HepG2 (cell line): ENCODE results near the gene USP5. TPM values are rescaled to one million over a fixed set of nuclear protein-coding genes. Genes with fewer than 3 reads are reported as not detected.

Experiments
- ATAC-seq: fragments of 200-7000 bp; cut with Tn5 transposase; 3 replicates; pipeline ENCODE4 v1.9.1; 2020; ENCODE audit warnings: mild to moderate bottlenecking, moderate library complexity
- BruUV-seq: library from RNA; stranded (reverse); fragments of 400-500 nt; replicated peaks from 2 replicates; lab custom pipeline; 2021; lab: Mats Ljungman, UMichigan
- CTCF ChIA-PET: fragments of 300-600 bp; formaldehyde crosslinking; extraction: SDS; loops from one replicate; lab custom pipeline; 2021; ENCODE audit warnings: low total read pairs, inconsistent platforms, low intra/inter-chr PET ratio; lab: Yijun Ruan, JAX
- POLR2A ChIA-PET: fragments of 350-600 bp; sonication (Branson Sonifier 250); formaldehyde crosslinking; loops from one replicate; lab custom pipeline; 2020; ENCODE audit warnings: antibody characterized with exemption, inconsistent platforms; lab: Yijun Ruan, JAX
- DNase-seq: peaks from one replicate; pipeline ENCODE4 v3.0.0-alpha.2; 2015; ENCODE audit warnings: low spot score
- FAIRE-seq: peaks from 3 replicates; lab custom pipeline; 2011; peaks lifted over from hg19 to GRCh38; lab: Jason Lieb, UNC
- H2AFZ ChIP-seq: one replicate; pipeline ENCODE4 v1.6.1; 2011; ENCODE audit warnings: low read length, inconsistent platforms
- H3K27ac ChIP-seq: fragments of 300-600 bp; 3 replicates; pipeline ENCODE4 v1.8.0; 2011; ENCODE audit warnings: mixed run types, mild to moderate bottlenecking, mixed read lengths, low read length, inconsistent platforms; ENCODE audit not compliant: insufficient read depth; ENCODE audit errors: extremely low read length
- H3K27me3 ChIP-seq, 2 experiments: fragments of 200-600 bp in 1 of 2; 2 replicates in 1 of 2; 3 replicates in 1 of 2; pipeline versions ENCODE4 v1.6.0 to v1.8.0; 2011; ENCODE audit warnings: low read length in 2 of 2, mild to moderate bottlenecking in 2 of 2, moderate library complexity in 2 of 2, inconsistent platforms in 1 of 2; ENCODE audit not compliant: insufficient read depth in 2 of 2, control insufficient read depth in 1 of 2
- H3K36me3 ChIP-seq, 2 experiments: fragments of 200-600 bp in 1 of 2; replicated peaks in 1 of 2; 2 replicates in 1 of 2; 3 replicates in 1 of 2; pipeline versions ENCODE4 v1.5.1 to v1.8.0; 2011; ENCODE audit warnings: low read length in 2 of 2, inconsistent platforms in 1 of 2; ENCODE audit not compliant: insufficient read depth in 2 of 2, control insufficient read depth in 1 of 2
- H3K4me1 ChIP-seq: 2 replicates; pipeline ENCODE4 v1.5.1; 2012; ENCODE audit warnings: low read length, inconsistent platforms; ENCODE audit not compliant: insufficient read depth
- H3K4me2 ChIP-seq: 2 replicates; pipeline ENCODE4 v1.6.0; 2011; ENCODE audit warnings: low read depth, low read length, inconsistent platforms
- H3K4me3 ChIP-seq, 3 experiments: fragments of 200-600 bp in 1 of 3; sonication (generic), shearing (Covaris generic) in 1 of 3; replicated peaks in 1 of 3; 2 replicates each; pipeline ENCODE4 v1.5.1; 2011 to 2016; ENCODE audit warnings: low read length in 3 of 3, inconsistent platforms in 2 of 3, low read depth in 2 of 3, mild to moderate bottlenecking in 2 of 3, control low read depth in 1 of 3, mixed read lengths in 1 of 3; ENCODE audit not compliant: insufficient read depth in 1 of 3
- H3K79me2 ChIP-seq: one replicate; pipeline ENCODE4 v1.6.1; 2011; ENCODE audit warnings: low read length, inconsistent platforms; ENCODE audit not compliant: insufficient read depth
- H3K9ac ChIP-seq: 2 replicates; pipeline ENCODE4 v1.6.0; 2011; ENCODE audit warnings: mild to moderate bottlenecking, low read depth, low read length, inconsistent platforms; ENCODE audit not compliant: insufficient read depth
- H3K9me3 ChIP-seq: 2 replicates; pipeline ENCODE4 v1.5.1; 2012; ENCODE audit warnings: mild to moderate bottlenecking, low read length
- H4K20me1 ChIP-seq: 2 replicates; pipeline ENCODE4 v1.6.0; 2011; ENCODE audit warnings: inconsistent platforms, mild to moderate bottlenecking, low read length, moderate library complexity; ENCODE audit not compliant: insufficient read depth
- AGO2 ChIP-seq: fragments of 200-400 bp; formaldehyde crosslinking; optimal IDR thresholded peaks from 2 replicates; pipeline ENCODE3; 2017; ENCODE audit warnings: mild to moderate bottlenecking, low read depth, low read length, moderate library complexity
- EZH2 ChIP-seq: conservative IDR thresholded peaks from 2 replicates; pipeline ENCODE4 v1.6.1; 2012; ENCODE audit warnings: mild to moderate bottlenecking, low read depth, low read length, moderate library complexity
- GLI4 ChIP-seq: sonication (generic); formaldehyde crosslinking; IDR thresholded peaks from 2 replicates; pipeline ENCODE4 v1.5.1; 2020; ENCODE audit warnings: missing genetic modification reagents, mild to moderate bottlenecking, moderate library complexity, borderline replicate concordance
- HES4 ChIP-seq: sonication (generic); formaldehyde crosslinking; IDR thresholded peaks from 2 replicates; pipeline ENCODE4 v1.9.0; 2021; ENCODE audit warnings: mild to moderate bottlenecking, missing genetic modification reagents, borderline replicate concordance
- HNRNPH1 ChIP-seq: fragments of 200-400 bp; formaldehyde crosslinking; optimal IDR thresholded peaks from 2 replicates; pipeline ENCODE3; 2017; ENCODE audit warnings: mild to moderate bottlenecking, low read depth, low read length
- HNRNPK ChIP-seq: fragments of 200-400 bp; formaldehyde crosslinking; IDR thresholded peaks from 2 replicates; pipeline ENCODE4 v1.6.1; 2018; ENCODE audit warnings: low read length, low read depth, moderate library complexity, mild to moderate bottlenecking; ENCODE audit not compliant: poor library complexity, severe bottlenecking
- POLR2A ChIP-seq, 2 experiments: IDR thresholded peaks; 2 replicates each; pipeline ENCODE4 v1.6.1; 2011; ENCODE audit warnings: low read depth in 2 of 2, low read length in 2 of 2, mild to moderate bottlenecking in 1 of 2, moderate library complexity in 1 of 2; ENCODE audit not compliant: insufficient read depth in 1 of 2
- POLR2AphosphoS2 ChIP-seq: IDR thresholded peaks from 2 replicates; pipeline ENCODE4 v1.6.1; 2011; ENCODE audit warnings: low read depth, low read length, improper control_type of control experiment
- REST ChIP-seq, 2 experiments: IDR thresholded peaks; 2 replicates each; pipeline ENCODE4 v1.6.1; 2011 to 2012; ENCODE audit warnings: low read length in 2 of 2, borderline replicate concordance in 1 of 2, low read depth in 1 of 2, mild to moderate bottlenecking in 1 of 2, moderate library complexity in 1 of 2
- ZBTB44 ChIP-seq: sonication (generic); formaldehyde crosslinking; IDR thresholded peaks from 2 replicates; pipeline ENCODE4 v1.4.0; 2020; ENCODE audit warnings: missing genetic modification reagents
- ZNF746 ChIP-seq: sonication (generic); formaldehyde crosslinking; IDR thresholded peaks from 2 replicates; pipeline ENCODE4 v1.8.0; 2022; ENCODE audit warnings: mild to moderate bottlenecking, missing genetic modification reagents
- WGBS: methylation state at CpG from one replicate; pipeline ENCODE4 v1.1.6; 2017; ENCODE audit warnings: low lambda C conversion rate; 5-methylcytosine and 5-hydroxymethylcytosine counted together
- in situ Hi-C: cut with HindIII; loops from 2 replicates; pipeline ENCODE4 v1.10.0; 2017; ENCODE audit warnings: low pct_unique_long_range_greater_than_20kb; ENCODE audit not compliant: extremely low pct_ligation_motif_present
- intact Hi-C: fragments of 100-400 bp; cut with micrococcal nuclease; formaldehyde crosslinking; loops from one replicate; pipeline ENCODE4 v1.10.0; 2022; ENCODE audit not compliant: unreplicated experiment
- polyA plus RNA-seq, 8 experiments: library from polyadenylated mRNA; depleted of rRNA in 3 of 8; stranded (reverse) in 7 of 8; unstranded in 1 of 8; fragments of >200 nt; fragmentation: Illumina TruSeq in 4 of 8; extraction: Trizol in 4 of 8; gene quantifications; 2 replicates each; pipeline versions ENCODE4 v1.2.1 to v1.2.3, GENCODE V29; 2011 to 2016; ENCODE audit warnings: low read depth in 4 of 8, missing spikeins in 1 of 8, mixed read lengths in 1 of 8; ENCODE audit not compliant: insufficient read depth in 1 of 8
- total RNA-seq, 5 experiments: library from RNA; depleted of rRNA; stranded (reverse); fragments of >200 nt; fragmentation: Illumina TruSeq; extraction: Trizol; gene quantifications; 2 replicates each; pipeline ENCODE4 v1.2.3, GENCODE V29; 2016; ENCODE audit warnings: low read depth in 1 of 5

The USP5 gene
- total and polyA plus RNA-seq, 2 of the 13 experiments (the other 11 are each of a cell fraction or from before 2014, with no cell fraction given), result 39.6 to 56.0 TPM

GRCh38 chr12:6820166-6820565 is 31.8 kb upstream of the USP5 start:
- FAIRE-seq, result no peak
- POLR2A ChIA-PET, result no interaction called here
- H3K27ac ChIP-seq, result no peak overlapping the region
- CTCF ChIA-PET, result no interaction called here
- in situ Hi-C loops (no loop called here), intact Hi-C loops (loop anchor here (10.0 kb wide), 1 partner anchor 205 kb away; no protein-coding TSS in a partner anchor)
- ATAC-seq, result peak; percentile 3; the same call in 2 of the 3 replicates
- no peak overlapping the region for H3K4me2 ChIP-seq
- H3K9me3 ChIP-seq, result no peaks in the 10 kb centered on the region
- no peaks in the 10 kb centered on the region for H3K79me2 ChIP-seq
- no peak overlapping the region for H3K4me3 ChIP-seq
- H3K4me1 ChIP-seq, result peaks cover 42% of the 10 kb centered on the region
- peaks cover 7 to 34% of the 10 kb centered on the region in 2 experiments; a peak in 4 of 5 replicates for H3K27me3 ChIP-seq
- no peaks in the 10 kb centered on the region for H4K20me1 ChIP-seq
- no TSS peak for BruUV-seq
- no peaks in the 10 kb centered on the region for H3K36me3 ChIP-seq
- no peak overlapping the region for H2AFZ ChIP-seq
- TF ChIP-seq HES4 (no peak), ZBTB44 (CRISPR knock-in tag) (no peak), POLR2A (IDR thresholded peaks at IDR 0.05; ENCODE audit: insufficient read depth in 1 of 2, low read depth in 2 of 2, low read length in 2 of 2) (peak in 1 of 2 experiments; percentile 27; a peak in 1 of 4 replicates), EZH2 (no peak)
- no peak for DNase-seq
- H3K9ac ChIP-seq, result no peak overlapping the region
- WGBS, result 70% methylated on average over 2 of the region's 5 CpGs

GRCh38 chr12:6821591-6822425 is 30.1 kb upstream of the USP5 start, which contains the start of gene GPR162:
TSS of gene GPR162 (plus strand) at chr12:6821821. CDS start at chr12:6823899, 2,078 bp downstream.
- peak within 1 kb of the TSS; percentile 72 for H3K4me2 ChIP-seq
- ChIA-PET POLR2A (interaction anchor here (0.8 to 2.0 kb wide), 3 partner anchors 8 to 69 kb away, joined by 3 to 13 read pairs (median 4); partner anchors contain the start of gene MLF2), CTCF (no interaction called here)
- intact Hi-C loops (loop anchor here (10.0 kb wide), 1 partner anchor 207 kb away; no protein-coding TSS in a partner anchor), in situ Hi-C loops (no loop called here)
- no peaks in the 10 kb centered on the region for H3K36me3 ChIP-seq
- H3K9me3 ChIP-seq, result no peaks in the 10 kb centered on the region
- WGBS, result 6% methylated on average over 23 of the region's 28 CpGs
- DNase-seq, result no peak
- no peaks in the 10 kb centered on the region for H3K79me2 ChIP-seq
- H3K4me1 ChIP-seq, result peaks cover 42% of the 10 kb centered on the region
- BruUV-seq, result no TSS peak
- H3K27me3 ChIP-seq, result peaks cover 5 to 29% of the 10 kb centered on the region in 2 experiments; a peak in 4 of 5 replicates
- FAIRE-seq, result no peak
- no peak within 1 kb of the TSS for H2AFZ ChIP-seq
- peak; percentile 32 for ATAC-seq
- H4K20me1 ChIP-seq, result no peaks in the 10 kb centered on the region
- no peak within 1 kb of the TSS for H3K27ac ChIP-seq
- peak within 1 kb of the TSS; percentile 31; the same call in 1 of the 2 replicates for H3K9ac ChIP-seq
- H3K4me3 ChIP-seq, result peak within 1 kb of the TSS in 2 of 3 experiments; percentile 45 to 60; a peak in 3 of 6 replicates
- TF ChIP-seq HNRNPH1, result peak; percentile 47
- no peak for TF ChIP-seq HNRNPK
- no peak for TF ChIP-seq POLR2AphosphoS2
- no peak for TF ChIP-seq GLI4
- TF ChIP-seq ZNF746, result peak; percentile 81
- no peak for TF ChIP-seq REST (IDR thresholded peaks at IDR 0.05; ENCODE audit: borderline replicate concordance in 1 of 2, low read depth in 1 of 2, low read length in 2 of 2)
- TF ChIP-seq AGO2, result peak; percentile 83
